ENCODE results near the gene CRB3. TPM values are rescaled to one million over a fixed set of nuclear protein-coding genes. Genes with fewer than 3 reads are reported as not detected.

Gene CRB3
- total and polyA plus RNA-seq, 2 of the 13 experiments (the other 11 are each of a cell fraction or from before 2014, with no cell fraction given), result 10.6 to 25.6 TPM

DNA sequence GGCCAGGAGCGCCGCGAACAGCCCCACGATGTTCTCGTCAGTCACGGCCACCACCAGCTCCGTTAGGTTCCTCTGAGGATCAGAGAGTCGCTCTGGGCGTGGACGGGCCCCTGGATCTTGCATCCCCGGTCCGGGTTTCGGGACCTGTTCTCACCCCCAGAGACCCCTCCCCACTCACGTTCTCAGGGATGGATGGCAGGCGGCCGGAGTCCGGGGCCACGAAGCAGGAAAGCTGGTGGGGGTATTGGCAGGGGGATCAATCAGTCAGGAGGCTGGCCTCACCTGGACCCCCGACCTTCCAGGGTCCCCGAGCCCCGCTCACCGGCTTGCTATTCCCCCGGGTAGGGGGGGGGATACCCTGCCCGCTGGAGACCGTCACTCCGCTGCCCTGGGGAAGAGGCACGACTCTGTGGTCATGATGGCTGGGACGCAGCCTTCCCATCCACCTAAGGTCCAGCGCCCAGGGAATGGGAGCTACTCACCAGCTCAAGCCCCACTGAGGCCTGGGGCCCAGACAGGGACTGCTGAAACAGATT lies 12.9 kb downstream of the CRB3 start (continued):
- no peak for TF ChIP-seq ZGPAT (CRISPR knock-in tag; IDR thresholded peaks at IDR 0.05)
- no peak for TF ChIP-seq ZC3H4 (CRISPR knock-in tag; IDR thresholded peaks at IDR 0.05; ENCODE audit: borderline replicate concordance)
- TF ChIP-seq ZNF232 (CRISPR knock-in tag; IDR thresholded peaks at IDR 0.05; ENCODE audit: borderline replicate concordance), result no peak
- TF ChIP-seq ZNF512B (CRISPR knock-in tag; IDR thresholded peaks at IDR 0.05; ENCODE audit: borderline replicate concordance), result no peak
- TF ChIP-seq, protein P1, sequence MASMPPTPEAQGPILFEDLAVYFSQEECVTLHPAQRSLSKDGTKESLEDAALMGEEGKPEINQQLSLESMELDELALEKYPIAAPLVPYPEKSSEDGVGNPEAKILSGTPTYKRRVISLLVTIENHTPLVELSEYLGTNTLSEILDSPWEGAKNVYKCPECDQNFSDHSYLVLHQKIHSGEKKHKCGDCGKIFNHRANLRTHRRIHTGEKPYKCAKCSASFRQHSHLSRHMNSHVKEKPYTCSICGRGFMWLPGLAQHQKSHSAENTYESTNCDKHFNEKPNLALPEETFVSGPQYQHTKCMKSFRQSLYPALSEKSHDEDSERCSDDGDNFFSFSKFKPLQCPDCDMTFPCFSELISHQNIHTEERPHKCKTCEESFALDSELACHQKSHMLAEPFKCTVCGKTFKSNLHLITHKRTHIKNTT (CRISPR knock-in tag; IDR thresholded peaks at IDR 0.05), result no peak
- TF ChIP-seq REXO4 (CRISPR knock-in tag; IDR thresholded peaks at IDR 0.05; ENCODE audit: borderline replicate concordance), result no peak
- TF ChIP-seq, protein P2, sequence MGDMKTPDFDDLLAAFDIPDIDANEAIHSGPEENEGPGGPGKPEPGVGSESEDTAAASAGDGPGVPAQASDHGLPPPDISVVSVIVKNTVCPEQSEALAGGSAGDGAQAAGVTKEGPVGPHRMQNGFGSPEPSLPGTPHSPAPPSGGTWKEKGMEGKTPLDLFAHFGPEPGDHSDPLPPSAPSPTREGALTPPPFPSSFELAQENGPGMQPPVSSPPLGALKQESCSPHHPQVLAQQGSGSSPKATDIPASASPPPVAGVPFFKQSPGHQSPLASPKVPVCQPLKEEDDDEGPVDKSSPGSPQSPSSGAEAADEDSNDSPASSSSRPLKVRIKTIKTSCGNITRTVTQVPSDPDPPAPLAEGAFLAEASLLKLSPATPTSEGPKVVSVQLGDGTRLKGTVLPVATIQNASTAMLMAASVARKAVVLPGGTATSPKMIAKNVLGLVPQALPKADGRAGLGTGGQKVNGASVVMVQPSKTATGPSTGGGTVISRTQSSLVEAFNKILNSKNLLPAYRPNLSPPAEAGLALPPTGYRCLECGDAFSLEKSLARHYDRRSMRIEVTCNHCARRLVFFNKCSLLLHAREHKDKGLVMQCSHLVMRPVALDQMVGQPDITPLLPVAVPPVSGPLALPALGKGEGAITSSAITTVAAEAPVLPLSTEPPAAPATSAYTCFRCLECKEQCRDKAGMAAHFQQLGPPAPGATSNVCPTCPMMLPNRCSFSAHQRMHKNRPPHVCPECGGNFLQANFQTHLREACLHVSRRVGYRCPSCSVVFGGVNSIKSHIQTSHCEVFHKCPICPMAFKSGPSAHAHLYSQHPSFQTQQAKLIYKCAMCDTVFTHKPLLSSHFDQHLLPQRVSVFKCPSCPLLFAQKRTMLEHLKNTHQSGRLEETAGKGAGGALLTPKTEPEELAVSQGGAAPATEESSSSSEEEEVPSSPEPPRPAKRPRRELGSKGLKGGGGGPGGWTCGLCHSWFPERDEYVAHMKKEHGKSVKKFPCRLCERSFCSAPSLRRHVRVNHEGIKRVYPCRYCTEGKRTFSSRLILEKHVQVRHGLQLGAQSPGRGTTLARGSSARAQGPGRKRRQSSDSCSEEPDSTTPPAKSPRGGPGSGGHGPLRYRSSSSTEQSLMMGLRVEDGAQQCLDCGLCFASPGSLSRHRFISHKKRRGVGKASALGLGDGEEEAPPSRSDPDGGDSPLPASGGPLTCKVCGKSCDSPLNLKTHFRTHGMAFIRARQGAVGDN (CRISPR knock-in tag; IDR thresholded peaks at IDR 0.05), result peak; percentile 14
- TF ChIP-seq STAT6 (CRISPR knock-in tag; IDR thresholded peaks at IDR 0.05; ENCODE audit: borderline replicate concordance), result no peak
- no peak for TF ChIP-seq ZNF331 (CRISPR knock-in tag; IDR thresholded peaks at IDR 0.05)
- TF ChIP-seq, protein P3, sequence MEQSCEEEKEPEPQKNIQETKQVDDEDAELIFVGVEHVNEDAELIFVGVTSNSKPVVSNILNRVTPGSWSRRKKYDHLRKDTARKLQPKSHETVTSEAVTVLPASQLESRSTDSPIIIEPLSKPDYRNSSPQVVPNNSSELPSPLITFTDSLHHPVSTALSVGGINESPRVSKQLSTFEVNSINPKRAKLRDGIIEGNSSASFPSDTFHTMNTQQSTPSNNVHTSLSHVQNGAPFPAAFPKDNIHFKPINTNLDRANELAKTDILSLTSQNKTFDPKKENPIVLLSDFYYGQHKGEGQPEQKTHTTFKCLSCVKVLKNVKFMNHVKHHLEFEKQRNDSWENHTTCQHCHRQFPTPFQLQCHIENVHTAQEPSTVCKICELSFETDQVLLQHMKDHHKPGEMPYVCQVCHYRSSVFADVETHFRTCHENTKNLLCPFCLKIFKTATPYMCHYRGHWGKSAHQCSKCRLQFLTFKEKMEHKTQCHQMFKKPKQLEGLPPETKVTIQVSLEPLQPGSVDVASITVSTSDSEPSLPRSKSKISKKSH (CRISPR knock-in tag; IDR thresholded peaks at IDR 0.05; ENCODE audit: borderline replicate concordance), result no peak
- TF ChIP-seq ZNF235 (CRISPR knock-in tag; IDR thresholded peaks at IDR 0.05; ENCODE audit: borderline replicate concordance), result no peak
- no peak for TF ChIP-seq KMT2A (CRISPR knock-in tag; IDR thresholded peaks at IDR 0.05)
- TF ChIP-seq XRCC5 (optimal IDR thresholded peaks at IDR 0.05; ENCODE audit: low read length), result no peak
- TF ChIP-seq ZBTB1 (CRISPR knock-in tag; IDR thresholded peaks at IDR 0.05; ENCODE audit: borderline replicate concordance), result no peak
- TF ChIP-seq BRD4 (CRISPR knock-in tag; IDR thresholded peaks at IDR 0.05), result no peak

Measured in HepG2 (cell line).